ENCODE data around the gene TBC1D14.

DNA sequence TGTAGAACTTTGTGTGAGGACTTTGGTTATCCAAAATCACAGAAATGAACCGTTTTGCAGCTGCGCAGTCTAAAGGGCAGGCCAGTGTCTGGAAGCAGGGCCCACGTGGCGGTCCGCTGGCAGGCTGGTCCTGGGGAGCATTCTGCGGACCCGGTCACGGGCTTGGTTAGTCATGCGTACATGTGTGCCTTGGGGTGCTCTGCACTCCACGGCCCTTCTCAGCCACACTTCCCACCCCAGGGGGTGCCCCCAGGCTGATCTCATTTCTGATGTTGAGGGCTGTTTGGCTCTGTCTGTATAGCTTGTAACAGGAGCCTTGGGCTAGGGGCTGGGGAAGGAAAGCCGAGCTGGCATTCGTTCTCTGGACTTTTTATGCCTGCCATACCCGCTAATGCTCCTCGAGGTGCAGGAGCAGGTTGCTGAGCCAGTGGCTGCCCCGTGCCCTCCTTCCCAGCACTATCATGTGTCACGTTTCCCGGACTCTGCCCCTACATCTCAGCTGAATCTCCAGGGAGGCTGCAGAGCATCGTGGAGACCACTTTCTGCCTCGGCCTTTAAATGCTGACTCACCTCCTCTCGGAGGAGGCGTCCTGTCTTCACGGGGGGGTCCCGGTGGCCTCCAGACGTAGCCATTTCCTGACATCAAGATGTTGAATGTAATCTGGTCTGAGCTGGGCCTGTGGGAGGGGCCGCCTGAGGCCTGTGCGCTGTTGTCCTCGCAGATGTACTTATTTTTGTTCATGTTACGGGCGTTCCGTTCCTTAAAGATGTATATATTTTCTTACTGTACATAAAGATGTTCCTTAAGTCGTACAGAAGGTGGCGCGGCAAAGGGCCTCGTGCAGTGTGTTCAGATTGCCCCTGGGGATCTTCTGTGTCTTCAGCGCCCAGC is 122.2 kb downstream of the TBC1D14 start:
- TF ChIP-seq, protein P1, sequence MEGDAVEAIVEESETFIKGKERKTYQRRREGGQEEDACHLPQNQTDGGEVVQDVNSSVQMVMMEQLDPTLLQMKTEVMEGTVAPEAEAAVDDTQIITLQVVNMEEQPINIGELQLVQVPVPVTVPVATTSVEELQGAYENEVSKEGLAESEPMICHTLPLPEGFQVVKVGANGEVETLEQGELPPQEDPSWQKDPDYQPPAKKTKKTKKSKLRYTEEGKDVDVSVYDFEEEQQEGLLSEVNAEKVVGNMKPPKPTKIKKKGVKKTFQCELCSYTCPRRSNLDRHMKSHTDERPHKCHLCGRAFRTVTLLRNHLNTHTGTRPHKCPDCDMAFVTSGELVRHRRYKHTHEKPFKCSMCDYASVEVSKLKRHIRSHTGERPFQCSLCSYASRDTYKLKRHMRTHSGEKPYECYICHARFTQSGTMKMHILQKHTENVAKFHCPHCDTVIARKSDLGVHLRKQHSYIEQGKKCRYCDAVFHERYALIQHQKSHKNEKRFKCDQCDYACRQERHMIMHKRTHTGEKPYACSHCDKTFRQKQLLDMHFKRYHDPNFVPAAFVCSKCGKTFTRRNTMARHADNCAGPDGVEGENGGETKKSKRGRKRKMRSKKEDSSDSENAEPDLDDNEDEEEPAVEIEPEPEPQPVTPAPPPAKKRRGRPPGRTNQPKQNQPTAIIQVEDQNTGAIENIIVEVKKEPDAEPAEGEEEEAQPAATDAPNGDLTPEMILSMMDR (IDR thresholded peaks at IDR 0.05) = no peak
- no peak for TF ChIP-seq POLR2A (IDR thresholded peaks at IDR 0.05)

Data from lower leg skin (tissue), 3 donors.